Measurements from ENCODE around the gene BMPR1A. TPM values are rescaled to one million over a fixed set of nuclear protein-coding genes. Genes with fewer than 3 reads are reported as not detected.
A peak's percentile ranks its signal among the peaks of the same experiment; 100 is the strongest.
"Not testable (repeated sequence)": the region's sequence is repeated elsewhere in the genome, so short reads cannot be mapped to it uniquely, and the experiment has no call there.

BMPR1A gene
- total RNA-seq, 1 donor from 2014 or later: 74.2 TPM

- no peak for TF ChIP-seq CTCF (IDR thresholded peaks at IDR 0.05)
- Mint-ChIP-seq H3K27me3 (ENCODE audit: low read depth) (no peaks in the 10 kb centered on the region), H3K4me3 (ENCODE audit: unreplicated experiment) (no peak overlapping the region), H3K27ac (ENCODE audit: unreplicated experiment) (peak overlapping the region; percentile 86), H3K36me3 (ENCODE audit: low read depth) (no peaks in the 10 kb centered on the region), H3K9me3 (ENCODE audit: low read depth) (no peaks in the 10 kb centered on the region), H3K4me1 (ENCODE audit: low read depth) (peaks cover 58% of the 10 kb centered on the region)
- DNase-seq (ENCODE audit: low spot score): no peak
Measured at GRCh38 chr10:86979296-86979818, 222.9 kb downstream of the BMPR1A start.

- no peak for TF ChIP-seq CTCF (IDR thresholded peaks at IDR 0.05)
- Mint-ChIP-seq H3K36me3 (ENCODE audit: low read depth) (no peaks in the 10 kb centered on the region), H3K4me3 (ENCODE audit: unreplicated experiment) (no peak overlapping the region), H3K4me1 (ENCODE audit: low read depth) (peaks cover 51% of the 10 kb centered on the region), H3K9me3 (ENCODE audit: low read depth) (no peaks in the 10 kb centered on the region), H3K27me3 (ENCODE audit: low read depth) (no peaks in the 10 kb centered on the region), H3K27ac (ENCODE audit: unreplicated experiment) (peak overlapping the region; percentile 86)
- DNase-seq (ENCODE audit: low spot score): no peak
Measured at GRCh38 chr10:86979977-86980448, 223.6 kb downstream of the BMPR1A start.

- not testable (repeated sequence) for H3K9me3 Mint-ChIP-seq (ENCODE audit: low read depth); DNase-seq (ENCODE audit: low spot score); H3K27me3 Mint-ChIP-seq (ENCODE audit: low read depth); H3K4me3 Mint-ChIP-seq (ENCODE audit: unreplicated experiment); H3K36me3 Mint-ChIP-seq (ENCODE audit: low read depth)
- H3K4me1 Mint-ChIP-seq (ENCODE audit: low read depth): peaks cover 51% of the 10 kb centered on the region
- H3K27ac Mint-ChIP-seq (ENCODE audit: unreplicated experiment): peak overlapping the region; percentile 66
Measured at GRCh38 chr10:86981020-86981419, 224.6 kb downstream of the BMPR1A start.

GRCh38 chr10:86981716-86982115 lies 225.3 kb downstream of the BMPR1A start:
- no peaks in the 10 kb centered on the region for H3K9me3 Mint-ChIP-seq (ENCODE audit: low read depth)
- H3K4me3 Mint-ChIP-seq (ENCODE audit: unreplicated experiment): no peak overlapping the region
- H3K36me3 Mint-ChIP-seq (ENCODE audit: low read depth): no peaks in the 10 kb centered on the region
- no peak for DNase-seq (ENCODE audit: low spot score)
- H3K27me3 Mint-ChIP-seq (ENCODE audit: low read depth): no peaks in the 10 kb centered on the region
- H3K27ac Mint-ChIP-seq (ENCODE audit: unreplicated experiment): no peak overlapping the region
- no peak for TF ChIP-seq CTCF (IDR thresholded peaks at IDR 0.05)
- H3K4me1 Mint-ChIP-seq (ENCODE audit: low read depth): peaks cover 51% of the 10 kb centered on the region

Other genes with a start within 250 kb of the BMPR1A start
- gene WAPL, start 234.8 kb upstream of the BMPR1A start, total RNA-seq: 28.6 to 34.3 TPM (median 29.1 TPM) in 3 replicates
- not detected in 3 replicates for gene OPN4, start 102.1 kb upstream of the BMPR1A start, total RNA-seq
- 4.0 to 22.7 TPM (median 21.5 TPM) in 3 replicates for gene LDB3, start 88.1 kb upstream of the BMPR1A start, total RNA-seq
- 0.31 to 0.92 TPM (median 0.40 TPM) in 3 replicates for gene MMRN2, start 201.0 kb downstream of the BMPR1A start, total RNA-seq
- 1.2 to 2.2 TPM (median 1.5 TPM) in 3 replicates for gene SNCG, start 202.0 kb downstream of the BMPR1A start, total RNA-seq
- 0.54 to 0.65 TPM in 2 of 3 replicates, not detected in the other for gene ADIRF, start 211.9 kb downstream of the BMPR1A start, total RNA-seq

All from chondrocyte (in vitro differentiated cells).